Measurements from ENCODE around the gene APP.

The APP gene

DNA sequence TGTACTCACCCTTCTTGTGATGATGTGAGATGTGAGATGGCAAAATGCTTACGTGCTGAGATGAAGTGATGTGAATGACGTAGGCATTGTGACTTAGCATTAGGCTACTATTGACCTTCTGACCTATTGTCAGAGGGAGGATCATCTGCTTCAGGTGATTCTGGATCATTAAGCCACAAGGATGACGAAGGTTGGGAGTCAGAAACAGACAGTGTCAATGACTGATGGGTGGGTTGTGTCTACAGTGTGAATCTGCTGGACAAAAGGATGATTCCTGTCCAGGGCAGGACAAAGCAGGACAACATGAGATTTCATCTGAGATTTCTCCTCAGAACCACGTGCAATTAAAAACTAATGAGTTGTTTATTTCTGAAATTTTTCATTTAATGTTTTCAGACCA lies 306.8 kb downstream of the APP start:
- no peak for DNase-seq (ENCODE audit: low read depth)

DNA sequence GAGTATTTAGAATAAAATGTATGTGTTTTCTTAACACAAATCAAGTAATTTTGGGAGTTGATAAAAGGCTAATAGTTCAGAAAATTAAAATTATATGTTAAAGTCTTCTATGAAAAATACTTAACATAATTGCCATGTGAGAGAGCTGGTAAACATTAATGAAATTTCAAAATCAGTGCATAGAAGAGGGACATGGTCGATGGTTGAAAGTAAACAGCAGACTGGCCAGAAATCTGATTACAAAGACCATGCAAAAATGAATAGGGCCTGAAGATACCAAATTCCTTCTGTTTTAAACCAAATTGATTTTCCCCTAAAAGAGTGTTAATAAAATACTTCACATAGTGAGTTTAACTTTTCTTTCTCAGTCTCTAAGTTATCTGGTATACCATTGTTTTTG lies 307.5 kb downstream of the APP start:
- no peak for DNase-seq (ENCODE audit: low read depth)

DNA sequence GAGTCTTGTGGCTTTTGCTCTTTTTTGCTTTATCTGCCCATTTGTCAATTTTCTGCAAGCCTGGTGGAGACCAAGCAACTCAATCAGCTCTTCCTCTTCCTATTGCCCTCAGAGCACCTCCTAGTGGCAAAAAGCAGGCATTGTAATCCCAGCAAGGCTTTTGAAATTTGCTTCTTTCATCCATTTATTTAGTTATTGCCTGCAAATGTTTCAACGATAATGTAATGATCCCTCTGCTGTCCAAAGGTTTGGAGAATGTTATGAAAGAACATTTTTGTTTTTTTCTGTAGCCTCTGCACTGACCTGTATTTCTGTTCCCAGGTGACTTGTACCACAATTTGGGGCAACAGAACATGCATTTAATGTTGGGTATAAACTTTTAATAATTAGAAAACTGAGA lies 308.0 kb downstream of the APP start:
- no peak for DNase-seq (ENCODE audit: low read depth)

DNA sequence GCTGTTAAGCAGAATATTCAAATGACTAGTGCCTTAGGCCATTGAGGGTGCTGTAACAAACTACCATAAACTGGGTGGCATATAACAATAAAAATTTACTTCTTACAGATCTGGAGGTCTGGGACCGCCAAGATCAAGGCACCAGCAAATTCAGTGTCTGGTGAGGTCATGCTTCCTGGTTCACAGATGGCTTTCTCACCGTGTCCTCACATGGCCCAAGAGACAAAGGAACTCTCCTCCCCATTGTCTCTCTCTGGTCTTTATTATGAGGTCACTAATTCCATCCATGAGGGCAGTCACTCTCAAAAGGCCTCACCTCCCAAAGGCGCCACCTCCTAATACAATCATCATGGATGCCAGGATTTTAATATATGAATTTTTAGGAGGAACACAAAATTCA lies 308.5 kb downstream of the APP start:
- DNase-seq (ENCODE audit: low read depth) = no peak

DNA sequence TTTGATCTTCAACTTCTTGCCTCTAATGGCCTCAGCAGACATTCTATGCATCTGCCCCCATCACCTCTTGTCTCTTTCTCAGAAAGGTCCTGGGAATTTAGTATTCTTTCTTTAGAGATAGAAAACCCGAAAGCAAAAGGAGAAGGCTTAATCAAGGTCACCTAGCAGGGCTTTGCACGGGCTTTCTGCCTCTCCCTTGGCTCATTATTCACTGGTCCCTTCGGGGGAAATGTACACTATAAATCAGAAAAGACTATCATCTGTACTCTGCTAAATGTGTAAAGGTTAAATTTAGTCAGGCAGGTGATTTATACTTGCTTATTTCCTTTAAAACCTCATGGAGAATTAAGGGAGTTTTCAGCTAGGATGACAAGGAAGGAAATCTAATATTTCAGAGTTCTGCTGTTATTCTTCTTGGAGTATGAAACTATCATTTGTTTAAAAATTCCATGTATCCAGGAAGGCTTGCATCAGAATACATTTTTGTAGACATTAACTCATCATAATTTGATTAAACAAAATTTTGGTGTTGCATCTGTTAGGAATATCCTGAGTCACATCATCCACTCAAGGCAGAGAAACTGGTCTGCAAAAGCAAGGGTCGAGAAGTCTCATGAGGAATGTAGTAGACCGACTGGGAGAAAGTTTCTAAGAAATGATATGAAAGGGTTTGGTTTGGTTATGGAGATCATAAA lies 311.2 kb downstream of the APP start:
- no peak for DNase-seq (ENCODE audit: low read depth)

DNA sequence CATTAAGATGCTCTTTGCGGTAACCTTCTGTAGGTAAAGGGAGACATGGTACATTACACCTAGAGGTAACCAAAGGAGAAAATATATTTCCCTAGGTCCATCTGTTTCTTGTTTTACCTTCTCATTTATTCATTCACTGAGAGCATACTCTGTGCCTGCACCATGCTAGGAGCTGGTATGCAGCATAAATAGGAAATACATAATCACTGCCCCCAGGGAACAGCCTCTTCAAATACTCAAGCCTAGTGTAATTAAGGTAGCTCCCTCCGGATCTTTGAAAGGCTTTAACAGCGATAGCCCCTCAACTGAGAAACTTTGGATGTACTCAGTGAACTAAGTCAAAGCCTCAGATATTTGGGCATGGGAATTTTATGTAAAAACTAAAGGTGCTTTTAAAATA lies 312.2 kb downstream of the APP start:
- DNase-seq (ENCODE audit: low read depth) = no peak

DNA sequence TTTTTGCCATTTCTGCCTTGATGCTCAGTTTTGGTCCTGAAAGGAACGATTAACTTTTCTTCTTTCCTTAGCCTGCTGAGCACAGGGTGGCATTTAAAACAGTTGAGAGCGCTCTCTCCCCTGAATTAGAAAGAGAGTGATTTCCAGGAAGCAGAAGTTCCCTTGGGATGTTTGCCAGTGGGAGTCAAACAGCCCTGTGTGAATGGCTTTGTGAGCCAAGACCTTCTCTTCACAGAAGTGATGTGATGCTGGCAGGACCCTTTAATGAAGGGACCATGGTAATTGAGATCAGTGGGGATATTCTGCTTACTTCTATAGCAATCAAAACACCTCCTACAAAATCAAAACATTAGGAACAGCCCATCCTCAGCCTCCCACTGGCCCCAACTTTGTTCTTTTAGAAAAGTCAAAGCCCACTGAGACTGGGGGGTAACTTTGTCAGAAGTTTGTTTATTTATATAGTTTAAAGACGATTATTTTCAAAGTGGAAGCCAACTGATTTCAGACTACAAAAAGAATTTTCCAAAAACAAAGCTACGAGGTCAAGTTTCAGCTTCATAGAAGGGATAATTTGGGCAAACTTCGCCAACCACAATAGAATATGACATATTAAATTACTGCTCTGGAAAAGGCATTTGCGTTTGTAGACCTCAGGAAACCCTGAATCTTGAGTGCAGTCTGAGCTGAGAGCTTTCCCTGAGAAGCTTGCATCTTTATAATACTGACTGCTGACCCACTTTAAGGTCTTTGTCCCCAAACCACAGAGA lies 313.1 kb downstream of the APP start:
- DNase-seq (ENCODE audit: low read depth) = no peak

DNA sequence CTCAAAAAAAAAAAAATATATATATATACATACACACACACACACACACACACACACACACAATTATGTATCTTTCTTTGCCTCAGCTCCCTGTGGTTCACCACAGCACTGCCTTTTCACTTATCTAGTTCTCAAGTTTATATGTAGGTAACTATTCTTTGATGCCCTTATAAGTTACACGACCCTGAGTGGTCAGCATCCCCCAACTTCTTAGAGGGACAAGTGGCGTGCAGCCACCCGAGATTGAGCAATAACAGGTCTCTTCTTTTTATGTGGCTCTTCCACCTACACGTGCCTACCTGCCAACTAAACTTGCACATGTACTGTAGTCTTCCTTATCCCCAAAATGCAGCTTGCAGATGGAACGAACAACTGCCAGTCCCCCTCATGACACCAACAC lies 315.0 kb downstream of the APP start:
- no peak for DNase-seq (ENCODE audit: low read depth)

DNA sequence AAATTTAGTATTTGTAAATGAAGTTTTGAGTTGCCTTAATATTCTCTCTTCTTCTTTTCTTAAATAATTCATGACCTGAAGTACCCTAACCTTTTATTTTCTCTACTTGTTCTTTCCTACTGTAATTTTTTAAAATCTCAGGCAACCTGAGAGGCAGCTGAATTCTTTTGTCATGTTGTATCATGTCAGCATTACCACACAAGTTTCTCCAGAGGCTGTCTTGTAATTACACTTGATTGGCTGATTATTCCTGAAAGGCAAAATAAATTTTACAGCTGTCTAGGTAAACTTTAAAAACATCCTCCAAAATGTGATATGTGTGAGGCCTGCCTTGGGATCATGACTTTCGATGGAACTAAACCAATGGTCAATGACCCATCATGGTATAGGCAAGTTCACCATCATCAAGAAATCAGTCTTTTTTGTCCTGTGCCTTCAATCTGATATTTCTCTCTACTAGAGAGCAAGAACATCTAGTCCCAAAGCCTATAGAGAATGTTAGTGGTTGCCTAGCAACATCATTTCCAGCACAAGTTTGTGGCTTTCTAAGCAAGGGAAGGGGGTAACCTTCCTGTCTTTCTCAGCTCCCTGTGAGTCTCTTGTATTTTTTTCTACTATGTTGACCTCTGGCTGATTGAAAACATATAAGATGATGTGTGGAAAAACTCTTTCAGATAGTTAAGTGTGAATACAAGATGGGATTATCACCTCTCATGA lies 320.3 kb downstream of the APP start:
- no peak for DNase-seq (ENCODE audit: low read depth)

DNA sequence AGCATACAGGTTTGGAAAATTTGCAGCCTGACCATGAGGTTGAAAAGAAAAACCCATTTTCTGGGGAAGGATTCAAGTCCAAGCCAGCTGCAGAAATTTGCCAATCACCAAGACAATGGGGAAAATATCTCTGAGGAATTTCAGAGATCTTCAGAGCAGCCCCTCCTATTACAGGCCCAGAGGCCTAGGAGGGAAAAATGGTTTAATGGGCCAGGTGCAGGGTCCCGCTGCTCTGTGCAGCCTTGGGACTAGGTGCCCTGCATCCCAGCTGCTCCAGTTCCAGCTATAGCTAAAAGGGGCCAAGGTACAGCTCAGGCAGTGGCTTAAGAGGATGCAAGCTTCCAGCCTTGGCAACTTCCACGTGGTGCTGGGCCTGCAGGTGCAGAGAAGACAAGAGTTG lies 322.3 kb downstream of the APP start:
- DNase-seq (ENCODE audit: low read depth) = no peak

DNA sequence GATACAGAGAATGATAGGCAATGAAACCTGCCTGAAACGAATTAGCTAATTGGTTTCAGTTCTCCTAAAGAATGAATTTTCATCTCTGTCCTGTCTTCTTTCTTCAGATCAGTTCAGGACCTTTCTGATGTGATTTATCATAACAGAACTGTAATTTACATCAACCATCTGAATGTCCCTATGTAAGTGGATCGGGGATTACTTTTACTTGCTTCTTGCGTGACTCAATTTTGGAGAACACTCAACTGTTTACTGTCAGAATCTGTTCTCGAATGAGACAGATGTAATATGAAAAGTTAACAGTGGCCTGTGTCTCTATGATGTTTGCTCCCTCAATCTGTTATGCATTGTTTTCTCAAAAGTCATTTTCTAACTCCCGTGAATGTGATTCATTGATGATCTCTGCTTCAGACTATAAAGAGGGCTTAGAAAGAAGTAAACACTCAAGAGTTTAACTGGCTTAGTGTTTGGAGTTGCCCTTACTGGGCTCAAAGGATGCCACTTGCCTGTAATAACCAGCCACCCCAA lies 324.8 kb downstream of the APP start:
- DNase-seq (ENCODE audit: low read depth) = no peak

DNA sequence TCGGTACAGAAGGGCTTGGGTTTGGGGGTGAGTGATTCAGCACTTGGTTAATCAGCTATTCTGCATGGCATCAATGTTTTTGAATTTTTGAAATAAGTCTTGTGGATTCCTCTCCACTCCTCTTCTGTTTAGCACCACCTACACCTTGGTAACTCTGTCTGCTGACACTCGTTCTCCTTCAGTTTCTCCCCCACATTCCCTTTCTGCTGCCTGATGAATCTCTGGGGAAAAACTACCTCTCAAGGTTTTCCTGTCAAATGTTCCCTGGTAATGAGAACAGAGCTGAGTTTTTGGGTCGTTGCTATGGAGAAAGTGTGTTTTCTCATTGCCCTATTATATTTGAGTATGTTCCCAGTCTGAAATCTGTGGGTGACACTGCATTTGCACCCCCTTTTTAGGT lies 327.6 kb downstream of the APP start:
- DNase-seq (ENCODE audit: low read depth) = no peak

DNA sequence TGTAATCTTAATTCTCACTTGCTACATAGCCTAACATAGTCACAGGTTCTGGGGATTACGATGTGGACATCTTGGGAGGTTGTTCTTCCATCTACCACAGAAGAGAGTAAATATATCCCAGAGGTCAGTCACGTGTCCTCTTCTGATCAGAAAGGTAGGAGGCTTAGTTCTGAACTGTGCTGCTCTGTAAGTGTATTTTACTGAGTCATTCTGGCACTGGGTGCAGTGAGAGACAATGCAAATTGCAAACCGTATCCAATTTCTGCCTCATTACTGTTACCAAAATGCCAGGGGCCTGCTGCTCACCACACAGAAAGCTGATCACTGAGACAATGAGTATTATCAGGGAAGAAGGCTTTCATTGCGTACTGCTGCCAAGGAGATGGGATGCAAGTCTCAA lies 331.8 kb downstream of the APP start:
- no peak for DNase-seq (ENCODE audit: low read depth)

DNA sequence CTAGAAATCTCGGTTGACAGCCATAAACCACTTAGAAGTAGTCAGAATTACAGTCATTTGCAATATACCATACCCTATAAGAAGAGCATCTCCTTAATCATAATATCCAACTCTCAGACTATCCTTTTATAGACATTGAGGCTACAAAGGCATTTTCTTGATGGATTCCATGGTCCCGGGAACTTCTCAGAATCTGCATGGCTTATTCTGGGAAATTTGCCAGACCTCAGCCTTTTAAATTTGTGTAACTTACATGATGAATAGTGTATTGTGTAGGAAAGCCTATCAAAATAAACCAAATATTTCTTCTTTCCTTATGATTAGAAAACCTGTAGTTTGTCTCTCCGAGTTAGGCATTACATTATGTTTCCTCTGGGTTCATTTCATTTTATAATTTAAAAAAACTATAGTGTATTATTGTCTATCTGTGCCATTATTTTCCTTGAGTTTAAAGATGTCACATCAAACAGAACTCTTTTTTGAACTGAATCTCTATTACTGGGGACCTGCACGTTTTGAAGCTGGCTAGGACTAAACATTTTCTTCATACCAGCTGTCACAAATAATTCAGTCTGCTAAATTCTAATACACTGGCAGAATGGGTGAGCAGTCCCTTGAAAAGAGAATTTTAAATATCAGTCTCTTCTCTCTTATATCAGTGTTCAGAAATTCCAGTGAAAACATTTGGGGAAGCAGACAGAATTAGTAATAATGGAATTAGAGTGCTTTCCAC lies 332.9 kb downstream of the APP start:
- no peak for DNase-seq (ENCODE audit: low read depth)

DNA sequence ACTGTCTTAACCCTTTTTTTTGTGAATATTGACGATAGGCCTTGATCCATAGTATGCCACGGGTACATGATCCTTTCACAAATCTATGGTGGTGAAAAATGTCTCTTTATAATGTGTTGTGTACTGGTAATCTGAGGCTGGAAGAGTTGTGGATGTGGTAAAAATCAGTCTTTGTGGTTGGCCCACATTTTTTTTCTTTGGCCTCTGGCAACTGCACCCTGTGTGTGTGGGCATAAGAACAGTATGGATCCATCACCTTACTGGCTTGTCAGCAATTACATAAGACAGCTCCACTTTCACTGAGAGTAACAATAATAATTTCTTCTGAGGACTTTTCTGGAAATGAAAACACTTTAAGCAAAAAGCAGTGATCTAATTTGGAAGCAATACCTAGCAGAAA lies 334.2 kb downstream of the APP start:
- DNase-seq (ENCODE audit: low read depth) = no peak

DNA sequence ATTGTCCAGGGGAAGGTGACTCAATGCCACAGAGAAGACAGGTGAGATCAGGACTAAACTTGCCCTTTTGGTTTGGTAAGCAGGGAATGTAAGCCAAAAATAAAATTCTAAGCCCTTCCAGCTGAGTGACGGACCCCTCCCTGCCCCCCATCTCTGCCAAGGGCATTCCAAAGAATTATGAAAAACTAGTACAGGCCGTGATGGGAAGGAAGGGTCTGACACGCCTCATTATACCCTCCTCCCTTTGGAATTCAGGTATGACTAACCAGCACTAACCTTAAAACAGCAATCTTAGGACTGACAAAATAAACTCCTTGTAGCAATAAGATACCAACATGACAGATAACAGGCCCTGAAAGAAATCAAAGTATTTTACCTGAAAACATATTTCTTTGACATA lies 336.2 kb downstream of the APP start:
- DNase-seq (ENCODE audit: low read depth) = no peak

DNA sequence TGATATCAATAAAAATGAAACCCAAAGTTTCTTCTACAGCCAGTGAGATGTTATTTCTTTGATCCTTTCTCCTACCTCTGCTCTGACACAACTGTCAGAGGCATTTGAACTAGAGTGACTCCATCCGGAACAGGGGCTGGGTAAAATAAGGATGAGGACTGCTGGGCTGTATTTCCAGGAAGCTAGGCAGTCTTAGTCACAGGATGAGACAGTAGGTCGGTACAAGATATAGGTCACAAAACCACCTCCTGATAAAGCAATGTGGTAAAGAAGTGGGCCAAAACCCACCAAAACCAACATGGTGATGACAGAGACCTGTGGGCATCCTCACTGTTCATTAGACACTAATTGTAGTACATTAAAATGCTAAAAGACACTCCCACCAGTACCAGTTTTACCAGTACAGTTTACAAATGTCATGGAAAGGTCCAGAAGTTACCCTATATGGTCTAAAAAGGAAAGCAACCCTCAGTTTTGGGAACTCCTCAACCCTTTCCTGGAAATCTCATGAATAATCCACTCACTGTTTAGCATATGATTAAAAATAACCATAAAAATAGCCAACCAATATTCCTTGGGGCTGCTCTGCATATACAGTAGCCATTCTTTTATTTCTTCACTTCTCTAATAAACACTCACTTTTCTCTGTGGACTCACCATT lies 339.1 kb downstream of the APP start:
- DNase-seq (ENCODE audit: low read depth) = no peak

All from activated T-cell treated with anti-CD3 and anti-CD28 coated beads for 1 hour (primary cell).